GM23248 (cell line): Measurements from ENCODE around the gene CACNA1D. TPM values are rescaled to one million over a fixed set of nuclear protein-coding genes. Genes with fewer than 3 reads are reported as not detected.

Source experiments
- DNase-seq: peaks from one replicate; pipeline ENCODE4 v3.0.0-alpha.2; 2015
- H2AFZ ChIP-seq: fragments of 200-600 bp; sonication (generic); 2 replicates; pipeline ENCODE4 v1.6.1; 2016; ENCODE audit warnings: antibody characterized with exemption
- H3F3A ChIP-seq: fragments of 200-600 bp; sonication (generic); 2 replicates; pipeline ENCODE4 v1.6.1; 2016; ENCODE audit warnings: mild to moderate bottlenecking, antibody characterized with exemption, mixed run types; ENCODE audit not compliant: insufficient read depth
- H3K27ac ChIP-seq: fragments of 200-600 bp; sonication (generic); 2 replicates; pipeline ENCODE4 v1.5.1; 2016; ENCODE audit warnings: mild to moderate bottlenecking
- H3K27me3 ChIP-seq: fragments of 200-600 bp; sonication (generic); replicated peaks from 2 replicates; pipeline ENCODE4 v1.6.1; 2016; ENCODE audit warnings: mild to moderate bottlenecking; ENCODE audit not compliant: insufficient read depth
- H3K36me3 ChIP-seq: fragments of 200-600 bp; sonication (generic); 2 replicates; pipeline ENCODE4 v1.6.1; 2016; ENCODE audit warnings: low read depth, mild to moderate bottlenecking
- H3K4me1 ChIP-seq: fragments of 200-600 bp; sonication (generic); 2 replicates; pipeline ENCODE4 v1.6.1; 2016; ENCODE audit warnings: mild to moderate bottlenecking; ENCODE audit not compliant: insufficient read depth
- H3K4me2 ChIP-seq: fragments of 200-600 bp; sonication (generic); one replicate; pipeline ENCODE4 v1.6.1; 2016; ENCODE audit warnings: mild to moderate bottlenecking; ENCODE audit not compliant: unreplicated experiment
- H3K4me3 ChIP-seq: fragments of 200-600 bp; sonication (generic); 2 replicates; pipeline ENCODE4 v1.5.1; 2016; ENCODE audit warnings: mild to moderate bottlenecking
- H3K79me2 ChIP-seq: fragments of 200-600 bp; sonication (generic); 2 replicates; pipeline ENCODE4 v1.6.1; 2016; ENCODE audit warnings: mild to moderate bottlenecking; ENCODE audit not compliant: insufficient read depth
- H3K9ac ChIP-seq: fragments of 200-600 bp; sonication (generic); 2 replicates; pipeline ENCODE4 v1.6.1; 2016; ENCODE audit warnings: mild to moderate bottlenecking
- H3K9me2 ChIP-seq: fragments of 200-600 bp; sonication (generic); 2 replicates; pipeline ENCODE4 v1.6.1; 2016; ENCODE audit warnings: mixed run types, mild to moderate bottlenecking, moderate library complexity; ENCODE audit not compliant: insufficient read depth
- H3K9me3 ChIP-seq: fragments of 200-600 bp; sonication (generic); one replicate; pipeline ENCODE4 v1.6.1; 2017; ENCODE audit warnings: low read depth
- H4K20me1 ChIP-seq: fragments of 200-600 bp; sonication (generic); 2 replicates; pipeline ENCODE4 v1.6.0; 2016; ENCODE audit not compliant: insufficient read depth
- EZH2 ChIP-seq: fragments of 200-600 bp; sonication (generic); IDR thresholded peaks from 2 replicates; pipeline ENCODE4 v1.6.1; 2018; ENCODE audit warnings: antibody characterized with exemption, mild to moderate bottlenecking; ENCODE audit not compliant: insufficient read depth, poor library complexity, severe bottlenecking
- EZH2phosphoT487 ChIP-seq: fragments of 200-600 bp; sonication (generic); IDR thresholded peaks from 2 replicates; pipeline ENCODE4 v1.6.1; 2018; ENCODE audit warnings: antibody characterized with exemption, moderate library complexity, mild to moderate bottlenecking, low read depth; ENCODE audit not compliant: insufficient read depth
- WGBS, 2 experiments: methylation state at CpG; one replicate each; pipeline ENCODE4 v1.1.6; 2015 to 2017; ENCODE audit warnings: low lambda C conversion rate in 2 of 2, low coverage in 1 of 2; ENCODE audit errors: missing lambda C conversion rate in 2 of 2; 5-methylcytosine and 5-hydroxymethylcytosine counted together
- in situ Hi-C: fragments of 300-500 bp; cut with MboI; formaldehyde crosslinking; loops from 2 replicates; pipeline ENCODE4 v1.15.0; 2020
- polyA plus RNA-seq: library from polyadenylated mRNA; unstranded; fragments of >200 nt; fragmentation: Nextera tagmentation; extraction: Ambion mirVana; gene quantifications from 2 replicates; pipeline ENCODE4 v1.2.1, GENCODE V29; 2016
- total RNA-seq: library from RNA; depleted of rRNA; stranded (reverse); fragments of >200 nt; shearing (Covaris generic); gene quantifications from 2 replicates; pipeline ENCODE4 v1.2.3, GENCODE V29; 2014

Gene CACNA1D
- total and polyA plus RNA-seq, 2 experiments from 2014 or later, result not detected

GRCh38 chr3:53815067-53815466, 320.7 kb downstream of the CACNA1D start:
- Histone ChIP-seq H3K9me3 (no peaks in the 10 kb centered on the region), H4K20me1 (no peaks in the 10 kb centered on the region), H3K36me3 (no peaks in the 10 kb centered on the region), H3K27me3 (no peaks in the 10 kb centered on the region), H3F3A (no peaks in the 10 kb centered on the region), H2AFZ (no peak overlapping the region), H3K4me2 (no peak overlapping the region), H3K9me2 (no peaks in the 10 kb centered on the region), H3K79me2 (no peaks in the 10 kb centered on the region), H3K4me1 (no peaks in the 10 kb centered on the region), H3K4me3 (no peak overlapping the region), H3K9ac (no peak overlapping the region), H3K27ac (no peak overlapping the region)
- WGBS, 2 experiments, result 77 to 85% methylated on average over 4 of the region's 4 CpGs
- no peak for DNase-seq
- in situ Hi-C loops, result no loop called here
- TF ChIP-seq EZH2, result no peak
- no peak for TF ChIP-seq EZH2phosphoT487

- in situ Hi-C loops, result no loop called here
- Histone ChIP-seq H3K27ac (no peak overlapping the region), H3K9me2 (no peaks in the 10 kb centered on the region), H2AFZ (no peak overlapping the region), H3K4me2 (no peak overlapping the region), H3K9ac (no peak overlapping the region), H3K27me3 (no peaks in the 10 kb centered on the region), H3F3A (no peaks in the 10 kb centered on the region), H3K4me1 (no peaks in the 10 kb centered on the region), H3K36me3 (no peaks in the 10 kb centered on the region), H3K9me3 (no peaks in the 10 kb centered on the region), H3K4me3 (no peak overlapping the region), H4K20me1 (no peaks in the 10 kb centered on the region), H3K79me2 (no peaks in the 10 kb centered on the region)
- DNase-seq, result no peak
- 76 to 77% methylated on average over 7 of the region's 7 CpGs for WGBS, 2 experiments
- TF ChIP-seq EZH2phosphoT487, result no peak
- no peak for TF ChIP-seq EZH2
Measured at GRCh38 chr3:53815651-53816050, 321.2 kb downstream of the CACNA1D start.

DNA sequence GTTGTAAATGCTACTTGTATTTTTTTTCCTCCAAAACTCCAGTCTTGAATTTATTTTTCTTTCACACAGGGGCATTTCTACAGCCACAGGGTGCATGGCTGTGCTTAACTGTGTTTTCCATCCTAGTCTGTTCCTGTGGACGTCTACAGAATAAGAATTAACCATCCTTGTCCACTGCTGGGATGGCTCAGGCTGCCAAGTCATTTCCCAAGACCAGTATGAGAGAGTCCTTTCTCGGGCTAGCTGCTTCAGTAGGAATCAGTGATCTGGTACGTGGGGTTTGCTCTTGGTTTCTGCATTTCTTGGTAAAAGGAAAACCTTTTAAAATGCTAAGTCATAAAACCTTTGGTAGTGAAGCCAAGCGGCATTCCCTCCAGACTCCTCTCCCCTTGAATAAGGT, 322.0 kb downstream of the CACNA1D start:
- WGBS, 2 experiments, result 67 to 81% methylated on average over 4 of the region's 4 CpGs
- Histone ChIP-seq H2AFZ (no peak overlapping the region), H3K9me3 (no peaks in the 10 kb centered on the region), H3K4me1 (no peaks in the 10 kb centered on the region), H3K9ac (no peak overlapping the region), H3K27me3 (no peaks in the 10 kb centered on the region), H3K9me2 (no peaks in the 10 kb centered on the region), H3K4me3 (no peak overlapping the region), H3K79me2 (no peaks in the 10 kb centered on the region), H3F3A (no peaks in the 10 kb centered on the region), H4K20me1 (no peaks in the 10 kb centered on the region), H3K36me3 (no peaks in the 10 kb centered on the region), H3K4me2 (no peak overlapping the region), H3K27ac (no peak overlapping the region)
- no peak for TF ChIP-seq EZH2phosphoT487
- no peak for TF ChIP-seq EZH2
- in situ Hi-C loops, result no loop called here
- no peak for DNase-seq

DNA sequence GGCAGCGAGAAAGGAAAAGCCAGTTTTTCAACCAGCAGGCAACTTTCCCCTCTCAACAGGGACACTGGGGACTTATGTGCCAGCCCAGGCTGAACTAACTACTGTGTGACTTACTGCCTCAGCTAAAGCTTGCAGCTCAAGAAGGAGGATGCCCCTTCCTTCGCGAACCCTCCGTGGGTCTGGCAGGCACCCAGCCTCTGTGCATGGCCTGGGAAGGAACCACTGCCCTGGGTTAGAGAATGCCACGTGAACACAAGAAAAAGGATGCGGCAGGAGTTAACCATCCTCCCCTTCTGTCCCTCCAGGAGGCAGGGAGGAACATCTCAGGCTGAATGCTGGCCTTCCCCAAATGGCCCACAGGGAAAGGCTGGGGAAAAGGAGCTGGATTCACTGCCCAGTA, 322.8 kb downstream of the CACNA1D start:
- in situ Hi-C loops, result no loop called here
- Histone ChIP-seq H3K4me3 (no peak overlapping the region), H3F3A (no peaks in the 10 kb centered on the region), H2AFZ (no peak overlapping the region), H3K4me1 (no peaks in the 10 kb centered on the region), H3K27ac (no peak overlapping the region), H3K9me2 (no peaks in the 10 kb centered on the region), H3K9me3 (no peaks in the 10 kb centered on the region), H4K20me1 (no peaks in the 10 kb centered on the region), H3K36me3 (no peaks in the 10 kb centered on the region), H3K79me2 (no peaks in the 10 kb centered on the region), H3K27me3 (no peaks in the 10 kb centered on the region), H3K4me2 (no peak overlapping the region), H3K9ac (no peak overlapping the region)
- TF ChIP-seq EZH2phosphoT487 (no peak), EZH2 (no peak)
- DNase-seq, result no peak
- WGBS, 2 experiments, result 72 to 79% methylated on average over 6 of the region's 6 CpGs

- Histone ChIP-seq H3K36me3 (no peaks in the 10 kb centered on the region), H3K9me2 (no peaks in the 10 kb centered on the region), H3K27ac (no peak overlapping the region), H3K9ac (no peak overlapping the region), H4K20me1 (no peaks in the 10 kb centered on the region), H3K79me2 (no peaks in the 10 kb centered on the region), H3K9me3 (no peaks in the 10 kb centered on the region), H3K4me3 (no peak overlapping the region), H3K27me3 (no peaks in the 10 kb centered on the region), H3K4me2 (no peak overlapping the region), H2AFZ (no peak overlapping the region), H3F3A (no peaks in the 10 kb centered on the region), H3K4me1 (no peaks in the 10 kb centered on the region)
- in situ Hi-C loops, result no loop called here
- DNase-seq, result no peak
- 88 to 91% methylated on average over 17 of the region's 17 CpGs for WGBS, 2 experiments
- TF ChIP-seq EZH2 (no peak), EZH2phosphoT487 (no peak)
Measured at GRCh38 chr3:53817809-53818208, 323.4 kb downstream of the CACNA1D start.
